Astrocyte (in vitro differentiated cells and primary cell): ENCODE results near the gene KDM3B.

ENCODE experiments used
- EZH2 ChIP-seq: IDR thresholded peaks from 2 replicates; pipeline ENCODE4 v1.6.1; 2012; ENCODE audit warnings: mild to moderate bottlenecking, low read length, inconsistent platforms; ENCODE audit not compliant: insufficient read depth
- TF ChIP-seq, protein P1 (sequence below): IDR thresholded peaks from 2 replicates; pipeline ENCODE4 v1.5.1; 2011; ENCODE audit warnings: low read depth, mild to moderate bottlenecking, inconsistent platforms, low read length, moderate library complexity; ENCODE audit not compliant: insufficient read depth

DNA sequence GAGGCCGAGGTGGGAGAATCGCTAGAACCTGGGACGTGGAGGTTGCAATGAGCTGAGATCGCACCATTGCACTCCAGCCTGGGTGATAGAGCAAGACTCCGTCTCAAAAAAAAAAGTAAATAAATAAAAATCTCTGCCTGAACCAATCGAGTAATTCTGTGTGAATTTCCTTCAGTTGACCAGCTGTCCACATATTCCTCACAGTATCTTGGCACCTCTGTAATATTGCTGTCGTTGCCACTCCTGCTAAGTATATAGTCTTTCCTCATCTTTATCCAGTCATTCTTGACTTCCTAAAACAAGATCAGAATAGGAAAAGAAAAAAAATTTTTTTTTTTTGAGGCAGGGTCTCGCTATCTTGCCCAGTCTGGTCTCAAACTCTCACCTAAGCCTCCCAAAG is 29.9 kb downstream of the KDM3B start:
- TF ChIP-seq, protein P1, sequence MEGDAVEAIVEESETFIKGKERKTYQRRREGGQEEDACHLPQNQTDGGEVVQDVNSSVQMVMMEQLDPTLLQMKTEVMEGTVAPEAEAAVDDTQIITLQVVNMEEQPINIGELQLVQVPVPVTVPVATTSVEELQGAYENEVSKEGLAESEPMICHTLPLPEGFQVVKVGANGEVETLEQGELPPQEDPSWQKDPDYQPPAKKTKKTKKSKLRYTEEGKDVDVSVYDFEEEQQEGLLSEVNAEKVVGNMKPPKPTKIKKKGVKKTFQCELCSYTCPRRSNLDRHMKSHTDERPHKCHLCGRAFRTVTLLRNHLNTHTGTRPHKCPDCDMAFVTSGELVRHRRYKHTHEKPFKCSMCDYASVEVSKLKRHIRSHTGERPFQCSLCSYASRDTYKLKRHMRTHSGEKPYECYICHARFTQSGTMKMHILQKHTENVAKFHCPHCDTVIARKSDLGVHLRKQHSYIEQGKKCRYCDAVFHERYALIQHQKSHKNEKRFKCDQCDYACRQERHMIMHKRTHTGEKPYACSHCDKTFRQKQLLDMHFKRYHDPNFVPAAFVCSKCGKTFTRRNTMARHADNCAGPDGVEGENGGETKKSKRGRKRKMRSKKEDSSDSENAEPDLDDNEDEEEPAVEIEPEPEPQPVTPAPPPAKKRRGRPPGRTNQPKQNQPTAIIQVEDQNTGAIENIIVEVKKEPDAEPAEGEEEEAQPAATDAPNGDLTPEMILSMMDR: no peak
- no peak for TF ChIP-seq EZH2
